ENCODE results near the gene KCNN1.

DNA sequence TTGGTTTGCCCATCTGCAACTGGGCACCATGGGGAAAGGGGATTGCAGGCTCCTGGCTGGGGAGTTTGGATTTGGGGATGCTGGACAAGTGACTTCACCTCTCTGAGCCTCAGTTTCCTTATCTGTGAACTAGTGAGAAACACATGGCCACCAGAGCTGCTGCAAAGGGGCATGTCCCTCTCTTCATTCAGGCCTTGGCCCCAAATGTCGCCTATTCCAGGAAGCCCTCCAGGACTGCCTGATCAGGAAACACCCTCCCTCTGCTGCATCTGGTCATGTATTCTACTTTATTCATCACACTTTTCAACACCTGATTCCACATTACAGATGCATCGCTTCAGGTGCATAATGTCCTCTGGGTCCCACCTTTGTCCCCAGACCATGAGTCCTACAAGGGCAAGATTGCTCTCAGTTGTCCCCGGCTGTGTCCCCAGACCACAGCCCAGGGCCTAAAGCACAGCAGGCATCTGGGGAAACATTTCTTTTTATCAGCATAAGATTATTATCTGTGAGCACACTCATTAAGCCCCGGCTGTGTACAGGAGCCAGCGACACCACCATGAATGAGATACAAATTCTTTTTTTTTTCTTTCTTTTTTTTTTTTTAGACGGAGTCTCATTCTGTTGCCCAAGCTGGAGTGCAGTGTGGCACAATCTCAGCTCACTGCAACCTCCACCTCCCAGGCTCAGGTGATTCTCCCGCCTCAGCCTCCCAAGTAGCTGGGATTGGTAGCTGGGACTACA is 78.6 kb downstream of the KCNN1 start:
- no peak for TF ChIP-seq POLR2A (IDR thresholded peaks at IDR 0.05)
- no peak for TF ChIP-seq CTCF (IDR thresholded peaks at IDR 0.05)

All from uterus (tissue), 2 donors.